ENCODE measurements around the gene FAM43A. TPM values are rescaled to one million over a fixed set of nuclear protein-coding genes. Genes with fewer than 3 reads are reported as not detected.

FAM43A gene
- polyA plus RNA-seq, 2 of the 4 experiments (the other 2 are of a cell fraction) = 0.89 to 2.3 TPM

- Histone ChIP-seq H3K4me3 (no peak overlapping the region), H3K4me2 (no peak overlapping the region), H3K4me1 (peaks cover 20% of the 10 kb centered on the region), H3K9me3 (no peaks in the 10 kb centered on the region; the same call in 2 of the 3 replicates), H3K27ac (no peak overlapping the region)
- WGBS (ENCODE audit: missing lambda C conversion rate) = 38% methylated on average over 6 of the region's 6 CpGs
- POLR2A ChIA-PET = no interaction called here
- TF ChIP-seq REST (IDR thresholded peaks at IDR 0.05) = no peak
- TF ChIP-seq CEBPB (IDR thresholded peaks at IDR 0.05) = no peak
- no peak for TF ChIP-seq USF2 (IDR thresholded peaks at IDR 0.05)
- TF ChIP-seq HOXA7 (CRISPR knock-in tag; IDR thresholded peaks at IDR 0.05) = no peak
- no peak for TF ChIP-seq ZFP36 (IDR thresholded peaks at IDR 0.05; ENCODE audit: borderline replicate concordance, partially characterized antibody)
- no peak for TF ChIP-seq SREBF2 (IDR thresholded peaks at IDR 0.05)
- TF ChIP-seq NFE2L2 (conservative IDR thresholded peaks at IDR 0.05; ENCODE audit: low read length) = no peak
- TF ChIP-seq CBX2 (IDR thresholded peaks at IDR 0.05; ENCODE audit: borderline replicate concordance, low read depth) = no peak
- TF ChIP-seq BHLHE40 (IDR thresholded peaks at IDR 0.05; ENCODE audit: low read depth, low read length) = no peak
- no peak for TF ChIP-seq KDM1A (IDR thresholded peaks at IDR 0.05; ENCODE audit: low read depth)
- TF ChIP-seq HES2 (IDR thresholded peaks at IDR 0.05) = no peak
- TF ChIP-seq JUNB (IDR thresholded peaks at IDR 0.05) = no peak
- no peak for TF ChIP-seq ATOH8 (CRISPR knock-in tag; IDR thresholded peaks at IDR 0.05; ENCODE audit: low read depth)
- no peak for TF ChIP-seq ZNF302 (CRISPR knock-in tag; IDR thresholded peaks at IDR 0.05)
- TF ChIP-seq ESRRA (IDR thresholded peaks at IDR 0.05; ENCODE audit: borderline replicate concordance, low read length) = no peak
- 0 out of 6 replicates have a peak, but pooled peaks of 1 of the 2 experiments have one; percentile 26 for ATAC-seq
- DNase-seq (ENCODE audit: low read depth in 1 of 2, low spot score in 1 of 2) = no peak
- no peak for FAIRE-seq
- CTCF ChIA-PET = no interaction called here
These were observed 50.7 kb downstream of the FAM43A start for GRCh38 chr3:194736277-194736895.

DNA sequence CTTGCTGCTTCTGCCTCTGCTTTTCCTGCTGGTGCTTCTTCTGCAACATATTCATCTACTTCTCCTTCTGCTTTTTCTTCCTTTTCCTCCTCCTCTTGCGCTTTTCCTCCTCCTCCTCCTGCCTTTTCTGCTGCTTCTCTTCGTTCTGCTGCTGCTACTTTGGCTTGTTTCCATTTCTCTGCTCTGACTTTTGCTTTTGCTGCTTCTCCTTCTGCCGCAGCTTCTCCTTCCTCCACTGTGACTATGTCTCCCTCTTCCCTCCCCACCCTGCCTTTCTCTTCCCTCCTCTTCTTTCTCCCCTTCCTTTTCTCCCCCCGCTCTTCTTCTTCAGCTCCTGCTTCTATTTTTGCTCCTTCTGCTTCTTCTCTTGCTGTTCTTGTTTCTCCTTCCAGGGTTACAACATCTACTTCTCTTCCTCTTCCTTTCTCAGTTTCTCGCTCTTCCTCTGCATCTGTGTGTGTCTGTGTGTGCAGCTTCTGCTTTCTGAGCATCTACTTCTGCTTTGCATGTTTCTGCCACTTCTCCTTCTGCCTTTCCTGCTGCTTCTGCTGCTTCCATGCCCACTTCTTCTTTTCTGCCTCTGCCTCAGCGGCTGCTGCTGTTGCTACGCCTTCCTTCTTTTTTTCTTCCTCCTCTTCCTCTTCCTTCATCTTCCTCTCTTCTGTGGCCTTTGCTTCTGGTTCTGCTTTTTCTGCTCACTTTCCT is 51.4 kb downstream of the FAM43A start:
- 80% methylated on average over 7 of the region's 7 CpGs for WGBS (ENCODE audit: missing lambda C conversion rate)
- CTCF ChIA-PET = no interaction called here
- POLR2A ChIA-PET = no interaction called here
- no peak overlapping the region for H3K27ac ChIP-seq
- FAIRE-seq (no peak), DNase-seq (ENCODE audit: low read depth in 1 of 2, low spot score in 1 of 2) (no peak), ATAC-seq (no peak)
- H3K4me1 ChIP-seq = peaks cover 23% of the 10 kb centered on the region
- H3K4me2 ChIP-seq = no peak overlapping the region
- H3K9me3 ChIP-seq = no peaks in the 10 kb centered on the region; the same call in 2 of the 3 replicates
- no peak overlapping the region for H3K4me3 ChIP-seq
- TF ChIP-seq CEBPB (IDR thresholded peaks at IDR 0.05) = no peak
- TF ChIP-seq CBX2 (IDR thresholded peaks at IDR 0.05; ENCODE audit: borderline replicate concordance, low read depth) = no peak
- TF ChIP-seq FOXS1 (CRISPR knock-in tag; IDR thresholded peaks at IDR 0.05) = no peak
- TF ChIP-seq REST (IDR thresholded peaks at IDR 0.05) = no peak
- TF ChIP-seq ESRRA (IDR thresholded peaks at IDR 0.05; ENCODE audit: borderline replicate concordance, low read length) = no peak
- no peak for TF ChIP-seq MAZ (IDR thresholded peaks at IDR 0.05; ENCODE audit: borderline replicate concordance, low read depth, low read length)
- TF ChIP-seq JUNB (IDR thresholded peaks at IDR 0.05) = no peak
- no peak for TF ChIP-seq RFX5 (IDR thresholded peaks at IDR 0.05)
- no peak for TF ChIP-seq NR3C1 (IDR thresholded peaks at IDR 0.05)
- TF ChIP-seq CTCF (IDR thresholded peaks at IDR 0.05) = no peak
- no peak for TF ChIP-seq BHLHE40 (IDR thresholded peaks at IDR 0.05; ENCODE audit: low read depth, low read length)
- TF ChIP-seq MAFK (IDR thresholded peaks at IDR 0.05; ENCODE audit: partially characterized antibody) = no peak
- TF ChIP-seq USF2 (IDR thresholded peaks at IDR 0.05) = no peak
- no peak for TF ChIP-seq POLR2A (IDR thresholded peaks at IDR 0.05; ENCODE audit: low read length)
- no peak for TF ChIP-seq HOXB13 (CRISPR knock-in tag; IDR thresholded peaks at IDR 0.05; ENCODE audit: low read depth)

Data from A549 (cell line).